Keratinocyte (primary cell): ENCODE results near the gene RIPPLY1. TPM values are rescaled to one million over a fixed set of nuclear protein-coding genes. Genes with fewer than 3 reads are reported as not detected.

ENCODE experiments used
- DNase-seq: peaks from one replicate; pipeline ENCODE4 v3.0.0-alpha.2; 2011; ENCODE audit warnings: low read depth, missing footprints, low spot score
- FAIRE-seq: peaks from 2 replicates; lab custom pipeline; 2011; peaks lifted over from hg19 to GRCh38; lab: Jason Lieb, UNC
- H2AFZ ChIP-seq: 2 replicates; pipeline ENCODE4 v1.6.0; 2012; ENCODE audit warnings: low read length, control low read depth, inconsistent platforms; ENCODE audit not compliant: control insufficient read depth
- H3K27ac ChIP-seq: 2 replicates; pipeline ENCODE4 v1.5.1; 2011; ENCODE audit warnings: low read length; ENCODE audit not compliant: control insufficient read depth, insufficient read depth
- H3K27me3 ChIP-seq: 3 replicates; pipeline ENCODE4 v1.6.0; 2011; ENCODE audit warnings: low read length; ENCODE audit not compliant: control insufficient read depth, insufficient read depth; ENCODE audit errors: extremely low read depth
- H3K36me3 ChIP-seq, 2 experiments: 2 replicates in 1 of 2; 3 replicates in 1 of 2; pipeline ENCODE4 v1.5.1; 2011; ENCODE audit warnings: low read length in 2 of 2, mild to moderate bottlenecking in 1 of 2; ENCODE audit not compliant: control insufficient read depth in 2 of 2, insufficient read depth in 2 of 2; ENCODE audit errors: extremely low read depth in 1 of 2
- H3K4me1 ChIP-seq: 3 replicates; pipeline ENCODE4 v1.5.1; 2011; ENCODE audit warnings: low read length; ENCODE audit not compliant: control insufficient read depth, insufficient read depth; ENCODE audit errors: extremely low read depth
- H3K4me2 ChIP-seq: 3 replicates; pipeline ENCODE4 v1.6.0; 2011; ENCODE audit warnings: low read depth, low read length; ENCODE audit not compliant: control insufficient read depth, insufficient read depth; ENCODE audit errors: extremely low read depth
- H3K4me3 ChIP-seq, 3 experiments: fragments of 200-600 bp in 1 of 3; sonication (generic) in 1 of 3; 2 replicates in 2 of 3; 3 replicates in 1 of 3; pipeline ENCODE4 v1.5.1; 2011 to 2016; ENCODE audit warnings: low read length in 3 of 3, mild to moderate bottlenecking in 3 of 3, control low read depth in 2 of 3, inconsistent platforms in 1 of 3, low read depth in 1 of 3, mixed read lengths in 1 of 3, mixed run types in 1 of 3, moderate library complexity in 1 of 3; ENCODE audit not compliant: control insufficient read depth in 2 of 3, insufficient read depth in 2 of 3; ENCODE audit errors: extremely low read depth in 1 of 3
- H3K79me2 ChIP-seq: 2 replicates; pipeline ENCODE4 v1.6.0; 2012; ENCODE audit warnings: low read length; ENCODE audit not compliant: control insufficient read depth, insufficient read depth
- H3K9ac ChIP-seq: 3 replicates; pipeline ENCODE4 v1.6.0; 2011; ENCODE audit warnings: low read length; ENCODE audit not compliant: control insufficient read depth, insufficient read depth; ENCODE audit errors: extremely low read depth
- H3K9me1 ChIP-seq: 3 replicates; pipeline ENCODE4 v1.6.0; 2011; ENCODE audit warnings: low read length; ENCODE audit not compliant: control insufficient read depth, insufficient read depth; ENCODE audit errors: extremely low read depth
- H3K9me3 ChIP-seq: 2 replicates; pipeline ENCODE4 v1.5.1; 2012; ENCODE audit warnings: low read depth, low read length; ENCODE audit not compliant: control insufficient read depth
- H4K20me1 ChIP-seq: 3 replicates; pipeline ENCODE4 v1.6.0; 2011; ENCODE audit warnings: low read length; ENCODE audit not compliant: control insufficient read depth, insufficient read depth; ENCODE audit errors: extremely low read depth
- EZH2 ChIP-seq: IDR thresholded peaks from one replicate; pipeline ENCODE4 v1.6.1; 2012; ENCODE audit warnings: inconsistent platforms, mild to moderate bottlenecking, low read length, moderate library complexity
- dilution Hi-C: fragments of 300-500 bp; cut with MboI; formaldehyde crosslinking; loops from one replicate; pipeline ENCODE4 v1.7.0; 2020; ENCODE audit warnings: low sequenced_read_pairs; ENCODE audit not compliant: extremely low pct_ligation_motif_present
- polyA minus RNA-seq, 3 experiments: library from RNA; depleted of rRNA, polyadenylated mRNA; stranded (reverse); fragments of >200 nt; gene quantifications; 1 replicate in 1 of 3; 2 replicates in 1 of 3; 3 replicates in 1 of 3; pipeline ENCODE4 v1.2.3, GENCODE V29; 2011
- polyA plus RNA-seq, 5 experiments: library from polyadenylated mRNA; depleted of rRNA in 3 of 5; stranded (reverse) in 3 of 5; stranded (forward) in 1 of 5; unstranded in 1 of 5; fragments of >200 nt; gene quantifications; 1 replicate in 1 of 5; 2 replicates in 3 of 5; 3 replicates in 1 of 5; pipeline versions ENCODE4 v1.2.1 to v1.2.3, GENCODE V29; 2011 to 2012; ENCODE audit warnings: missing spikeins in 2 of 5, low read depth in 1 of 5, low replicate concordance in 1 of 5
- TF ChIP-seq, protein P1 (sequence below), 3 experiments: IDR thresholded peaks in 1 of 3; conservative IDR thresholded peaks in 1 of 3; optimal IDR thresholded peaks in 1 of 3; 2 replicates in 2 of 3; 3 replicates in 1 of 3; pipeline versions ENCODE3 to v1.5.1; 2011; ENCODE audit warnings: low read length in 3 of 3, mild to moderate bottlenecking in 3 of 3, moderate library complexity in 2 of 3, control low read depth in 1 of 3, inconsistent platforms in 1 of 3; ENCODE audit not compliant: insufficient read depth in 2 of 3; ENCODE audit errors: extremely low read depth in 1 of 3

RIPPLY1 gene, protein sequence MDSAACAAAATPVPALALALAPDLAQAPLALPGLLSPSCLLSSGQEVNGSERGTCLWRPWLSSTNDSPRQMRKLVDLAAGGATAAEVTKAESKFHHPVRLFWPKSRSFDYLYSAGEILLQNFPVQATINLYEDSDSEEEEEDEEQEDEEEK
- polyA plus RNA-seq (not detected in 3 replicates), polyA minus RNA-seq (not detected in 3 replicates)
- polyA plus RNA-seq (2011; ENCODE audit: low read depth) = not detected
- not detected in 2 replicates for polyA plus RNA-seq (2011; cell fraction: cytosol; rRNA removed)
- polyA plus RNA-seq (2011; cell fraction: nucleus; rRNA removed) = not detected in 2 replicates
- not detected in 2 replicates for polyA plus RNA-seq (2012; ENCODE audit: low replicate concordance)
- not detected for polyA minus RNA-seq (2011; cell fraction: cytosol; rRNA and poly(A)+ RNA removed)
- not detected in 2 replicates for polyA minus RNA-seq (2011; cell fraction: nucleus; rRNA and poly(A)+ RNA removed)

DNA sequence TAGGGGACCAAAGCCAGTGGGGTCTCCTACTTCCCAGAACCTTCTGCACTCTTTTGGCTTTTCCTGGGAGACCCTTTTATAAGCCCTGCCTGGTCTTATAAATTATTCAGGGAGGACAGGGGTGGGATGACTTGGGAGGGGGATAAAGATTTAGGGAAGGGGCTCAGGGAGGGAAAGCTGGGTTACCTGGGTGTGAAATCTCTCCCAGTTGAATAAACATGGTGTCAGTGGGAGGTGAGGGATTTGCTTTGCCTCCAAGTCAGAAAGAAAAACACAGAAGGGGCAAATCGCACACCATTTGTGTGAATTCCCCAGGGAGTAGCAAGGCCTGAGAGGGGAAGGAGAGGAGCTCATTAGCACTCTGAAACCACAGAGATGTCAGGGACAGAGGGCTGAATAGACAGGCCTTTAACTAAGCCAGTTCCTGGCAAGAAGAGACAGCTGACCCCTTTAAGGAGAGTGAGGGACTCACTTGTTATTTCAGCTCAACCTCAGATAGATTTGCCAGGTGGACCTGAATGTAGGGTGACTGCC is at the start of gene RIPPLY1:
RIPPLY1 (minus strand) TSS at position 51 of the 534 bp plus-strand sequence. CDS start 54 bp downstream, outside the sequence.
- Histone ChIP-seq H3K4me1 (no peaks in the 10 kb centered on the region), H3K9ac (no peak within 1 kb of the TSS), H3K9me1 (no peaks in the 10 kb centered on the region), H3K4me2 (no peak within 1 kb of the TSS), H2AFZ (no peak within 1 kb of the TSS), H3K27me3 (peaks cover 7% of the 10 kb centered on the region), H3K9me3 (no peaks in the 10 kb centered on the region), H4K20me1 (no peaks in the 10 kb centered on the region), H3K36me3 (no peaks in the 10 kb centered on the region), H3K4me3 (no peak within 1 kb of the TSS), H3K27ac (no peak within 1 kb of the TSS), H3K79me2 (no peaks in the 10 kb centered on the region)
- FAIRE-seq (no peak), DNase-seq (no peak)
- TF ChIP-seq EZH2 = no peak
- TF ChIP-seq, protein P1, sequence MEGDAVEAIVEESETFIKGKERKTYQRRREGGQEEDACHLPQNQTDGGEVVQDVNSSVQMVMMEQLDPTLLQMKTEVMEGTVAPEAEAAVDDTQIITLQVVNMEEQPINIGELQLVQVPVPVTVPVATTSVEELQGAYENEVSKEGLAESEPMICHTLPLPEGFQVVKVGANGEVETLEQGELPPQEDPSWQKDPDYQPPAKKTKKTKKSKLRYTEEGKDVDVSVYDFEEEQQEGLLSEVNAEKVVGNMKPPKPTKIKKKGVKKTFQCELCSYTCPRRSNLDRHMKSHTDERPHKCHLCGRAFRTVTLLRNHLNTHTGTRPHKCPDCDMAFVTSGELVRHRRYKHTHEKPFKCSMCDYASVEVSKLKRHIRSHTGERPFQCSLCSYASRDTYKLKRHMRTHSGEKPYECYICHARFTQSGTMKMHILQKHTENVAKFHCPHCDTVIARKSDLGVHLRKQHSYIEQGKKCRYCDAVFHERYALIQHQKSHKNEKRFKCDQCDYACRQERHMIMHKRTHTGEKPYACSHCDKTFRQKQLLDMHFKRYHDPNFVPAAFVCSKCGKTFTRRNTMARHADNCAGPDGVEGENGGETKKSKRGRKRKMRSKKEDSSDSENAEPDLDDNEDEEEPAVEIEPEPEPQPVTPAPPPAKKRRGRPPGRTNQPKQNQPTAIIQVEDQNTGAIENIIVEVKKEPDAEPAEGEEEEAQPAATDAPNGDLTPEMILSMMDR (optimal IDR thresholded peaks at IDR 0.05 in 1 of 3, IDR thresholded peaks at IDR 0.05 in 1 of 3, conservative IDR thresholded peaks at IDR 0.05 in 1 of 3; ENCODE audit: extremely low read depth in 1 of 3, insufficient read depth in 2 of 3, low read length in 3 of 3) = no peak
- dilution Hi-C loops = no loop called here

DNA sequence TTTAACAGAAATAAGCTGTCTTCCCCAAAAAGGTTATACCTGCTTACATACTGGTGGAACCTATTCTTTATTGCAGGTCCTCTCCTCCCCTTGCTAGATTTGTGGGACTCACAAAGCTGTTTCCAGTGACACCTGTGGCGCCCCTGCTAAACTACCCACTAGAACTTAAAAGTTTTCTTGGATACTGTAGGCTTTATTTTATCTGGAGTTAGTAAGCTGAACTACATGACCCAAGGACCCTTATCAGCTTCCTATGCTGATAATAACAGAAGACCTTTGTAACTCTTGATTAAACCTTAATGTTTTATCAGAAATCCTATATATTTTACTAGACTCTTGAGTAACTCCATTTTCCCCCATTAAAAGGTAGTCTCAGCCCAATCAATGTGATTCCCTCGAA is 49.4 kb upstream of the RIPPLY1 start:
- H3K4me3 ChIP-seq = no peak overlapping the region
- dilution Hi-C loops = no loop called here
- H3K27ac ChIP-seq = no peak overlapping the region
- H3K9me3 ChIP-seq = no peaks in the 10 kb centered on the region
- FAIRE-seq (no peak), DNase-seq (no peak)
- H3K4me2 ChIP-seq = no peak overlapping the region
- no peaks in the 10 kb centered on the region for H3K36me3 ChIP-seq
- no peak overlapping the region for H2AFZ ChIP-seq
- H3K79me2 ChIP-seq = no peaks in the 10 kb centered on the region
- H3K27me3 ChIP-seq = no peaks in the 10 kb centered on the region
- no peak overlapping the region for H3K9ac ChIP-seq
- H4K20me1 ChIP-seq = no peaks in the 10 kb centered on the region
- TF ChIP-seq, protein P1 (optimal IDR thresholded peaks at IDR 0.05 in 1 of 3, IDR thresholded peaks at IDR 0.05 in 1 of 3, conservative IDR thresholded peaks at IDR 0.05 in 1 of 3; ENCODE audit: extremely low read depth in 1 of 3, insufficient read depth in 2 of 3, low read length in 3 of 3) = no peak
- TF ChIP-seq EZH2 = no peak
- H3K4me1 ChIP-seq = no peaks in the 10 kb centered on the region
- H3K9me1 ChIP-seq = no peaks in the 10 kb centered on the region
